GM18907 (cell line): ENCODE results near the gene KLRD1.
"Not testable (repeated sequence)": the region's sequence is repeated elsewhere in the genome, so short reads cannot be mapped to it uniquely, and the experiment has no call there.

Experiments used
- ATAC-seq: cut with Tn5 transposase; IDR thresholded peaks from one replicate; pipeline ENCODE4 v1.9.1; 2021; ENCODE audit warnings: mild to moderate bottlenecking, moderate library complexity; ENCODE audit not compliant: unreplicated experiment

KLRD1 gene

DNA sequence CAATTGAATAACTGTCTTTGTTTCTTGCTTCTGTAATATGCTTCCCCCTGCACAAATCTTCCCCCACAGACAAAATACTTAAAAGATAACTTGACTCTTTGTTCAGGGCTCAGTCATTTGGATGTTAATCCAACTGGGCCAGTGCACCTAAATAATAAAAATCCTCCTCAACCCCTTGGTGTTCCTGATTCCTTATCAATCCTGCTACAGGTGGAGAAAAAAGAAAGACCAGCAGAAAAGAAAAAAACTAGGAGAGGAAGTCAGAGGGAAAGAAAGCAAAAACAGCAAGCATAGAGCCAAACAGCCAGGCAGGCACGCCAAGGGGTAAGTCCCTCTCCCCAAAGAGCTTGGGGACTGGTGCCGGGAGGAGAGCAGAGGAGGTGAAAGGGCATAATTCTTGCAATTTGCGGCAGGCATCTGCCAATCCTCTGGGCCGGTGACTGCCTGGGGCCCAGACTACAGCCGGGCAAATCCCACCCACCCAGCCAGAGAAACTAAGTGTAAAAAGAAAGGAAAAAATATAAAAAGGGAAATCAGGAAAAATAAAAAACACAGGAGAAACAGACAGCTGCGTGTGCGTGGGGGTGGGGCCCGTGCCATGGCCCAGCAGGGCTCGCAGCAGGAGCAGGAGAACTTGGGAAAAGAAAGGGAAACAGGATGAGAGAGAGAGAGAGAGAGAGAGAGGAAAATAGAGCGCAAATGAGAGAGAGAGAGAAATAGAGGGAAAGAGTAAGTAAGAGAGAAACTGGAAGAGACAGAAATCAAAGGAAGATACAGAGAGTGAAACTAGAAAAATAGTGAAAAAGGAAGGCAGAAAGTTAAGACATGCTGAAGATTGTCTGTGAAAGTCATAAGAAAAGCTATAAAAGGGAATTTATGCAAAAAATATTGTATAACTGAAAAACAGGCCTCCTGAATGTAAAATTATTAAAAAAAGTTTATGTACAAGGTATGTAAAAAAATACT, 60.8 kb downstream of the KLRD1 start:
- no peak for ATAC-seq

DNA sequence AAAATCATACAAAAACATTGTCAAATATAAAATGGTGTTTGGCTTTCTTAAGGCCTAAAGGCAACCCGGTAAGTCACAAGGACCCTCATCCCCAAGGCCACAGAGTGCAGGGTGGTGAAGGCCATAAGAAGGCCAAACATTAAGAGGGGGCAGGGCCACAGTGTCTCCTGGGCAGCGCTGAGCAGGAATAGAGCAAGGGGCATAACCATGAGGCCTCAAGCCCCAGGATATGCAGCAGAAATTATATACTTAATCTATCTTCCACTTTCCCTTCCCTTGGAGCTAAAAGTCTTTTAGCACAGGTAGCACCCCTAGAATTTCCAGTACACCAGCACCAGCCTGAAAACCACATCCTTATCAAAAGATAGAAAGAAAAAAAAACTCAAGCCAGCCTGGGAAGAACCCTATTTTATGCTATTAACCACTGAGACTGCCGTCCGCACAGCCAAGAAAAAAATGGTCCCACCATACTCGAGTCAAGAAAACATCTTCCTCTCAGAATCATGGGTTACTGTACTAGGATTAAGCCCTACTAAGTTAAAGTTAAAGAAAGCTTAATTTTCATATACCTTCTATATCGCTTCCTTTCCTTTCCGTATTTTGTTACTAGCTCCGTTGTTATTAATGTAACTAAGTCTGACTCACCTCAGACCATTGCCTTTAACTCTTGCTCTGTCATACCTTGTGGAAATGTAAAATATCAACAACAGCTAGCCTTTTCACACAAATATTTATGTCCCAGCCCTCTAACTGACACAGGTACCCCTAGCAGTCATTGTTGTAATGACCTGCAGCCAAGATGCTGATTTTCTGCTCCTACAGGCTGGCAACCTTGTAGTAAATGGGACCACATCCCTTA, 62.1 kb downstream of the KLRD1 start:
- ATAC-seq: no peak

GRCh38 chr12:10371893-10372535, 64.3 kb downstream of the KLRD1 start:
- not testable (repeated sequence) for ATAC-seq

DNA sequence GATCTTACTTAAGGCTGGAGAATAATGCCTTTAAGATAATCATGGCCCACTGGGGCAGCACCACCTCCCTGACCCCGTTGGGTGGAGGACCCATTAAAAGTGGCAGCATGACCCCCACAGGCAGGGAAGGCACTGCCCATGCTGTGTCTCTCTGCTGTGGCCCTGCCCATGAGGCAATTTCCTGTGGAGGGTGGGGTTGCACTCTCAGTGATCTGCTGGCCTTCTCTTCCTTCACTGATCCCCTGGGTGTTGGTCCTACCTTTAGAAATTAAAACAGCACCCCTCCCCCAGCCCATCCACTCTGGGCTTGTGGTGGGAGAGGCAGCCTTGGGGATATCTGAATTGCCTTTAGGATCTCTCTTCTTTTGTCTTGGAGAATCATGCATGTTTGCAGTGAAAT, 64.9 kb downstream of the KLRD1 start:
- no peak for ATAC-seq

GRCh38 chr12:10374624-10375018, 67.0 kb downstream of the KLRD1 start:
- ATAC-seq: no peak

DNA sequence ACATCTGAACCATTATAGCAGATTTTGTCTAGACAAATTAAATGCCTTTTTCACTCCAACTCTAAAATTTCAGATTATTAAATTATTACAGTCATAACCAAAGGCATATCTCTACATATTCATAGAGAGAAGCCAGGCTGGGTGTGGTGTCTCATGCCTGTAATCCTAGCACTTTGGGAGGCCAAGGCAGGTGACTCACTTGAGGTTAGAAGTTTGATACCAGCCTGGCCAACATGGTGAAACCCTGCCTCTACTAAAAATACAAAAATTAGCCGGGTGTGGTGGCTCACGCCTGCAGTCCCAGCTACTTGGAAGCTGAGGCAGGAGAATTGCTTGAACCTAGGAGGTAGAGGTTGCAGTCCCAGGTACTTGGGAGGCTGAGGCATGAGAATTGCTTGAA, 71.1 kb downstream of the KLRD1 start:
- ATAC-seq: not testable (repeated sequence)
